ENCODE results near the gene ZMIZ1.

Gene ZMIZ1

GRCh38 chr10:79243181-79244067, 174.7 kb downstream of the ZMIZ1 start (continued):
- TF ChIP-seq ZNF518A (tag by site-specific recombination; conservative IDR thresholded peaks at IDR 0.05; ENCODE audit: low read depth) (no peak), ZNF155 (tag by site-specific recombination; IDR thresholded peaks at IDR 0.05) (no peak), ZEB2 (tag by site-specific recombination; IDR thresholded peaks at IDR 0.05) (peak; percentile 64), ZNF514 (tag by site-specific recombination; IDR thresholded peaks at IDR 0.05) (no peak), MYNN (tag by site-specific recombination; IDR thresholded peaks at IDR 0.05; ENCODE audit: borderline replicate concordance) (no peak), ZNF664 (tag by site-specific recombination; IDR thresholded peaks at IDR 0.05) (no peak), HOXD13 (CRISPR knock-in tag; IDR thresholded peaks at IDR 0.05; ENCODE audit: borderline replicate concordance) (no peak), ZNF549 (tag by site-specific recombination; IDR thresholded peaks at IDR 0.05) (no peak), ZNF133 (tag by site-specific recombination; IDR thresholded peaks at IDR 0.05) (no peak), ZNF292 (tag by site-specific recombination; IDR thresholded peaks at IDR 0.05; ENCODE audit: borderline replicate concordance, low read depth) (no peak), ZNF561 (tag by site-specific recombination; IDR thresholded peaks at IDR 0.05; ENCODE audit: borderline replicate concordance) (peak; percentile 32; the same call in 1 of the 2 replicates), PATZ1 (tag by site-specific recombination; IDR thresholded peaks at IDR 0.05) (peak; percentile 71), ZNF513 (tag by site-specific recombination; IDR thresholded peaks at IDR 0.05) (no peak), ZNF426 (tag by site-specific recombination; IDR thresholded peaks at IDR 0.05) (no peak), ZNF501 (tag by site-specific recombination; IDR thresholded peaks at IDR 0.05) (0 out of 2 replicates have a peak, but pooled peaks have one; percentile 29), ZBTB8A (tag by site-specific recombination; IDR thresholded peaks at IDR 0.05) (peak; percentile 95), ZBTB17 (tag by site-specific recombination; IDR thresholded peaks at IDR 0.05) (peak; percentile 21; the same call in 1 of the 2 replicates), ZNF202 (tag by site-specific recombination; IDR thresholded peaks at IDR 0.05; ENCODE audit: borderline replicate concordance) (no peak), ZNF596 (tag by site-specific recombination; IDR thresholded peaks at IDR 0.05) (peak; percentile 29; the same call in 1 of the 2 replicates), ZNF223 (tag by site-specific recombination; IDR thresholded peaks at IDR 0.05) (no peak), ZNF335 (tag by site-specific recombination; conservative IDR thresholded peaks at IDR 0.05) (peak; percentile 91; the same call in 1 of the 2 replicates), ZNF354C (tag by site-specific recombination; IDR thresholded peaks at IDR 0.05; ENCODE audit: borderline replicate concordance, low read depth) (no peak), ZNF37A (tag by site-specific recombination; IDR thresholded peaks at IDR 0.05) (no peak), HIC1 (tag by site-specific recombination; IDR thresholded peaks at IDR 0.05) (peak; percentile 77), ZFP41 (tag by site-specific recombination; IDR thresholded peaks at IDR 0.05; ENCODE audit: borderline replicate concordance) (no peak), IKZF3 (tag by site-specific recombination; IDR thresholded peaks at IDR 0.05) (no peak), ZNF2 (tag by site-specific recombination; IDR thresholded peaks at IDR 0.05) (0 out of 2 replicates have a peak, but pooled peaks have one; percentile 47), ZBTB20 (tag by site-specific recombination; IDR thresholded peaks at IDR 0.05) (peak; percentile 80; the same call in 1 of the 2 replicates), BCL11B (tag by site-specific recombination; IDR thresholded peaks at IDR 0.05; ENCODE audit: low read depth) (peak; percentile 50; the same call in 1 of the 2 replicates)

All from HEK293 (cell line).